Neural cell (in vitro differentiated cells): Measurements from ENCODE around the gene HYCC1.

Source experiments
- CTCF ChIP-seq: fragments of 450-650 bp; IDR thresholded peaks from 2 replicates; pipeline ENCODE4 v1.5.1; 2014; ENCODE audit warnings: antibody characterized with exemption, mild to moderate bottlenecking, moderate library complexity; ENCODE audit not compliant: poor library complexity, severe bottlenecking
- RAD21 ChIP-seq: fragments of 450-650 bp; conservative IDR thresholded peaks from 2 replicates; pipeline ENCODE4 v1.6.1; 2014; ENCODE audit warnings: antibody characterized with exemption, mild to moderate bottlenecking, moderate library complexity
- REST ChIP-seq: IDR thresholded peaks from 2 replicates; pipeline ENCODE4 v1.6.1; 2012; ENCODE audit warnings: borderline replicate concordance

GRCh38 chr7:23055582-23056178, 41.8 kb upstream of the HYCC1 start:
- TF ChIP-seq CTCF (peak; percentile 90), RAD21 (peak; percentile 93), REST (no peak)
